Stomach (tissue), 19 donors: ENCODE data around the gene DENND2C. TPM values are rescaled to one million over a fixed set of nuclear protein-coding genes. Genes with fewer than 3 reads are reported as not detected.

Experiments
- DNase-seq, 2 donors: peaks; one replicate each; pipeline versions ENCODE4 v3.0.0 to v3.0.0-alpha.2; 2013 to 2019
- H3K27ac ChIP-seq, 5 donors: fragments of 200-600 bp in 4 of 5; sonication (generic) in 4 of 5; one replicate each; pipeline ENCODE4 v1.5.1; 2013 to 2019; ENCODE audit warnings: mild to moderate bottlenecking in 1 of 5, moderate library complexity in 1 of 5
- H3K27me3 ChIP-seq, 3 donors: fragments of 200-600 bp; sonication (generic); one replicate each; pipeline ENCODE4 v1.5.1; 2017 to 2019; ENCODE audit warnings: mixed run types in 1 of 3
- H3K36me3 ChIP-seq, 4 donors: fragments of 200-600 bp; sonication (generic); 1 replicate in 3 of 4; 2 replicates in 1 of 4; pipeline ENCODE4 v1.5.1; 2016 to 2019
- H3K4me1 ChIP-seq, 4 donors: fragments of 200-600 bp; sonication (generic); one replicate each; pipeline ENCODE4 v1.5.1; 2016 to 2019
- H3K4me3 ChIP-seq, 4 donors: fragments of 200-600 bp; sonication (generic) in 3 of 4; one replicate each; pipeline ENCODE4 v1.5.1; 2016 to 2019; ENCODE audit warnings: mild to moderate bottlenecking in 1 of 4
- H3K9me3 ChIP-seq, 4 donors: fragments of 200-600 bp; sonication (generic); one replicate each; pipeline ENCODE4 v1.5.1; 2016 to 2019
- CTCF ChIP-seq, 7 experiments: fragments of 450-650 bp in 4 of 7; fragments of 200-600 bp in 3 of 7; sonication (generic) in 3 of 7; IDR thresholded peaks; one replicate each; pipeline ENCODE4 v1.5.1; 2016 to 2019; ENCODE audit warnings: antibody characterized with exemption in 7 of 7, control low read depth in 2 of 7, mild to moderate bottlenecking in 1 of 7
- EP300 ChIP-seq: sonication (generic); formaldehyde crosslinking; IDR thresholded peaks from one replicate; pipeline ENCODE4 v1.6.1; 2017; ENCODE audit warnings: antibody characterized with exemption
- POLR2A ChIP-seq, 4 donors: fragments of 450-650 bp; IDR thresholded peaks; one replicate each; pipeline ENCODE4 v1.6.1; 2016; ENCODE audit warnings: antibody characterized with exemption in 4 of 4, control low read depth in 2 of 4, mild to moderate bottlenecking in 1 of 4, moderate library complexity in 1 of 4
- POLR2AphosphoS5 ChIP-seq, 3 donors: sonication (generic); formaldehyde crosslinking; IDR thresholded peaks; one replicate each; pipeline ENCODE4 v1.6.1; 2016; ENCODE audit warnings: antibody characterized with exemption in 3 of 3
- WGBS, 5 donors: extraction: QIAGEN DNeasy Blood & Tissue Kit in 3 of 5; methylation state at CpG; one replicate each; pipeline versions ENCODE4 v1.1.5 to v1.1.7; 2013 to 2018; 5-methylcytosine and 5-hydroxymethylcytosine counted together
- intact Hi-C: fragments of 100-400 bp; cut with DNase I; formaldehyde crosslinking; loops from one replicate; pipeline ENCODE4 v1.15.1; 2023; ENCODE audit warnings: low total_unique reads
- long read RNA-seq, 10 donors: transcript quantifications; one replicate each; lab custom pipeline, GENCODE V29; 2026
- polyA plus RNA-seq, 3 donors: library from polyadenylated mRNA; stranded (reverse); fragments of 200-250 nt; gene quantifications; one replicate each; pipeline ENCODE4 v1.2.3, GENCODE V29; 2013
- total RNA-seq, 5 donors: library from RNA; depleted of rRNA; stranded (reverse); fragments of >200 nt; gene quantifications; one replicate each; pipeline versions ENCODE4 v1.1.0 to v1.2.3, GENCODE V29; 2014 to 2016
- donor health status: healthy with polysubstance abuse.
- donor health status: Bipolar disorder and iron deficiency.
- donor health status: healthy.

DENND2C gene
- total RNA-seq (1 to 10 TPM in 4 of 5 donors, under 1 TPM in 1; 0.89 to 5.3 (median 3.6) TPM), polyA plus RNA-seq (1 to 10 TPM in 2 of 3 donors, under 1 TPM in 1; 0.93 to 7.3 (median 1.2) TPM)
- long read RNA-seq, donor 1: 0 reads
- long read RNA-seq, donor 2: 0 reads
- long read RNA-seq, donor 3: 0 reads
- long read RNA-seq, donor 4: 0 reads
- long read RNA-seq, donor 5: 0 reads
- long read RNA-seq, donor 6: 0 reads
- long read RNA-seq, donor 7: 0 reads
- long read RNA-seq, donor 8: 0 reads
- long read RNA-seq, donor 9: 0 reads
- long read RNA-seq, donor 10: 0 reads

GRCh38 chr1:114669562-114670082, at the start of gene DENND2C:
DENND2C (minus strand) TSS chr1:114670049; CDS start chr1:114625984, 44,065 bp downstream.
- peaks cover 6 to 23% (median 13%) of the 10 kb centered on the region in 4 donors for H3K4me1 ChIP-seq
- 0 to 1% (median 1%) methylated on average over 22 to 50 of the region's 50 CpGs for WGBS, 5 donors
- no peaks in the 10 kb centered on the region for H3K36me3 ChIP-seq
- H3K9me3 ChIP-seq: no peaks in the 10 kb centered on the region
- no peaks in the 10 kb centered on the region for H3K27me3 ChIP-seq
- H3K27ac ChIP-seq: peak within 1 kb of the TSS; percentile 78 to 89 (median 82)
- intact Hi-C loops: no loop called here
- TF ChIP-seq EP300 (no peak), POLR2AphosphoS5 (IDR thresholded peaks at IDR 0.05) (no peak), CTCF (IDR thresholded peaks at IDR 0.05) (no peak), POLR2A (IDR thresholded peaks at IDR 0.05) (no peak)
- H3K4me3 ChIP-seq: peak within 1 kb of the TSS; percentile 61 to 86 (median 64)
- DNase-seq: no peak

GRCh38 chr1:114719424-114719787, 49.6 kb upstream of the DENND2C start:
- intact Hi-C loops: no loop called here
- 69 to 92% (median 80%) methylated on average over 3 of the region's 3 CpGs for WGBS, 5 donors
- no peaks in the 10 kb centered on the region for H3K27me3 ChIP-seq
- no peak for TF ChIP-seq EP300
- TF ChIP-seq POLR2AphosphoS5 (IDR thresholded peaks at IDR 0.05): no peak
- no peak for DNase-seq
- peaks cover 8 to 36% (median 21%) of the 10 kb centered on the region in 4 donors for H3K4me1 ChIP-seq
- H3K36me3 ChIP-seq: peaks cover 62 to 76% (median 71%) of the 10 kb centered on the region in 4 donors
- no peak overlapping the region for H3K27ac ChIP-seq
- no peaks in the 10 kb centered on the region for H3K9me3 ChIP-seq
- no peak overlapping the region for H3K4me3 ChIP-seq

- intact Hi-C loops: no loop called here
- Histone ChIP-seq H3K27ac (no peak overlapping the region), H3K27me3 (no peaks in the 10 kb centered on the region), H3K36me3 (peaks cover 59 to 74% (median 68%) of the 10 kb centered on the region in 4 donors), H3K4me3 (no peak overlapping the region), H3K4me1 (peaks cover 8 to 40% (median 24%) of the 10 kb centered on the region in 4 donors), H3K9me3 (no peaks in the 10 kb centered on the region)
- DNase-seq: no peak
- TF ChIP-seq POLR2A (IDR thresholded peaks at IDR 0.05) (no peak), POLR2AphosphoS5 (IDR thresholded peaks at IDR 0.05) (no peak)
- 85 to 92% (median 91%) methylated on average over 11 of the region's 11 CpGs for WGBS, 5 donors
Measured at GRCh38 chr1:114718661-114719423, 49.0 kb upstream of the DENND2C start.

- 0 to 1% (median 0%) methylated on average over 22 to 38 of the region's 38 CpGs for WGBS, 5 donors
- H3K9me3 ChIP-seq: no peaks in the 10 kb centered on the region
- peaks cover 48 to 74% (median 68%) of the 10 kb centered on the region in 4 donors for H3K36me3 ChIP-seq
- peak within 1 kb of the TSS; percentile 60 to 94 (median 87) for H3K4me3 ChIP-seq
- intact Hi-C loops: no loop called here
- H3K27ac ChIP-seq: peak within 1 kb of the TSS; percentile 78 to 97 (median 91)
- peaks cover 8 to 33% (median 26%) of the 10 kb centered on the region in 4 donors for H3K4me1 ChIP-seq
- TF ChIP-seq POLR2AphosphoS5 (IDR thresholded peaks at IDR 0.05): peak; percentile 70 to 97 (median 81)
- peak; percentile 5 for TF ChIP-seq EP300
- TF ChIP-seq POLR2A (IDR thresholded peaks at IDR 0.05): no peak
- peak; percentile 95 to 98 for DNase-seq
- H3K27me3 ChIP-seq: no peaks in the 10 kb centered on the region
Measured at GRCh38 chr1:114716304-114717170, 46.7 kb upstream of the DENND2C start, which contains the start of gene NRAS. NRAS (minus strand) TSS chr1:114716771; CDS start chr1:114716160, 611 bp downstream.

- Histone ChIP-seq H3K27me3 (no peaks in the 10 kb centered on the region), H3K9me3 (no peaks in the 10 kb centered on the region), H3K36me3 (peaks cover 41 to 74% (median 68%) of the 10 kb centered on the region in 4 donors), H3K4me1 (peaks cover 8 to 33% (median 26%) of the 10 kb centered on the region in 4 donors), H3K27ac (peak overlapping the region in 4 of 5 donors; percentile 89 to 97 (median 94)), H3K4me3 (peak overlapping the region; percentile 60 to 94 (median 87))
- no peak for DNase-seq
- TF ChIP-seq EP300: no peak
- no peak for TF ChIP-seq POLR2AphosphoS5 (IDR thresholded peaks at IDR 0.05)
- no peak for TF ChIP-seq CTCF (IDR thresholded peaks at IDR 0.05)
- TF ChIP-seq POLR2A (IDR thresholded peaks at IDR 0.05): no peak
- intact Hi-C loops: no loop called here
- WGBS, 5 donors: 25 to 35% (median 34%) methylated on average over 4 of the region's 4 CpGs
Measured at GRCh38 chr1:114715952-114716303, 46.1 kb upstream of the DENND2C start.
